Endodermal cell (in vitro differentiated cells): ENCODE results near the gene SCGB3A1. TPM values are rescaled to one million over a fixed set of nuclear protein-coding genes. Genes with fewer than 3 reads are reported as not detected.
A peak's percentile ranks its signal among the peaks of the same experiment; 100 is the strongest.

Source experiments
- DNase-seq: peaks from one replicate; pipeline ENCODE4 v3.0.0-alpha.2; 2017
- H3K27ac ChIP-seq: 2 replicates; pipeline ENCODE4 v1.5.1; 2013; ENCODE audit warnings: mild to moderate bottlenecking, low read depth, low read length, moderate library complexity
- H3K27me3 ChIP-seq: 2 replicates; pipeline ENCODE4 v1.6.1; 2013; ENCODE audit warnings: mild to moderate bottlenecking, low read length, moderate library complexity; ENCODE audit not compliant: insufficient read depth, control insufficient read depth, poor library complexity, severe bottlenecking
- H3K36me3 ChIP-seq: 2 replicates; pipeline ENCODE4 v1.7.0; 2013; ENCODE audit warnings: mild to moderate bottlenecking, low read length, moderate library complexity; ENCODE audit not compliant: control insufficient read depth, insufficient read depth
- H3K4me1 ChIP-seq: one replicate; pipeline ENCODE4 v1.7.0; 2013; ENCODE audit warnings: low read length; ENCODE audit not compliant: control insufficient read depth, insufficient read depth
- H3K4me3 ChIP-seq: 2 replicates; pipeline ENCODE4 v1.5.1; 2013; ENCODE audit warnings: mild to moderate bottlenecking, low read length, moderate library complexity
- H3K9ac ChIP-seq: 2 replicates; pipeline ENCODE4 v1.6.1; 2013; ENCODE audit warnings: mild to moderate bottlenecking, low read length, moderate library complexity; ENCODE audit not compliant: poor library complexity, severe bottlenecking; ENCODE audit errors: extremely low read depth
- H3K9me3 ChIP-seq: 2 replicates; pipeline ENCODE4 v1.6.1; 2013; ENCODE audit warnings: mild to moderate bottlenecking, low read length, moderate library complexity; ENCODE audit not compliant: control insufficient read depth
- H3K27ac Mint-ChIP-seq: 2 replicates; pipeline ENCODE4 v1.8.0; 2020; ENCODE audit warnings: mixed read lengths
- H3K27me3 Mint-ChIP-seq: 2 replicates; pipeline ENCODE4 v1.8.0; 2021; ENCODE audit warnings: mild to moderate bottlenecking, mixed read lengths; ENCODE audit not compliant: insufficient read depth
- H3K36me3 Mint-ChIP-seq: 2 replicates; pipeline ENCODE4 v1.8.0; 2020; ENCODE audit warnings: low read depth, mixed read lengths
- H3K4me1 Mint-ChIP-seq: 2 replicates; pipeline ENCODE4 v1.8.0; 2020; ENCODE audit warnings: mixed read lengths
- H3K4me3 Mint-ChIP-seq: 2 replicates; pipeline ENCODE4 v1.8.0; 2020; ENCODE audit warnings: mild to moderate bottlenecking, moderate library complexity, mixed read lengths
- H3K9me3 Mint-ChIP-seq: 2 replicates; pipeline ENCODE4 v1.8.0; 2020; ENCODE audit warnings: mild to moderate bottlenecking, mixed read lengths
- CTCF ChIP-seq: fragments of 200-600 bp; sonication (generic); conservative IDR thresholded peaks from 2 replicates; pipeline ENCODE4 v1.5.0; 2021; ENCODE audit warnings: antibody characterized with exemption, mild to moderate bottlenecking
- WGBS, 2 experiments: methylation state at CpG; one replicate each; pipeline versions ENCODE4 v1.1.5 to v1.1.7; 2013; ENCODE audit warnings: missing lambda C conversion rate in 2 of 2, mixed read lengths in 1 of 2; ENCODE audit not compliant: insufficient coverage in 1 of 2, insufficient read length in 1 of 2; 5-methylcytosine and 5-hydroxymethylcytosine counted together
- long read RNA-seq, 4 experiments: library from polyadenylated mRNA in 2 of 4; library from RNA in 1 of 4; library from capped mRNA in 1 of 4; stranded (forward) in 3 of 4; unstranded in 1 of 4; transcript quantifications; one replicate each; pipeline ENCODE4 v2.0.0, GENCODE V29; 2020 to 2021; ENCODE audit warnings: inconsistent platforms in 1 of 4
- polyA plus RNA-seq, 2 experiments: library from polyadenylated mRNA; stranded (reverse); fragments of 50-300 nt; gene quantifications; one replicate each; pipeline ENCODE4 v1.2.3, GENCODE V29; 2013
- total RNA-seq, 2 donors: library from RNA; stranded (reverse); fragmentation: NEBNext Ultra II Directional in 1 of 2; extraction: Animal tissue kit (Norgen Biotek cat#: 25700) in 1 of 2; gene quantifications; 2 replicates in 1 of 2; 3 replicates in 1 of 2; pipeline ENCODE4 v1.2.1, GENCODE V29; 2021

SCGB3A1 gene
- under 1 TPM in 1 of 2 donors, not detected in 1; 0.57 TPM for total RNA-seq
- polyA plus RNA-seq (2013, experiment 1 of 2): not detected
- polyA plus RNA-seq (2013, experiment 2 of 2): not detected
- long read RNA-seq, experiment 1: 0 reads
- long read RNA-seq, experiment 2, partial matches to known transcripts: 0 of 1 reads
- long read RNA-seq, experiment 2, other reads (novel, unspliced or antisense): 0 of 1 reads
- long read RNA-seq, experiment 3: 0 reads
- long read RNA-seq, experiment 4: 0 reads

GRCh38 chr5:180591311-180591887, at the start of gene SCGB3A1:
Gene SCGB3A1, minus strand, starts transcription at chr5:180591499. Its CDS starts 37 bp downstream, at chr5:180591462.
- H3K27me3 ChIP-seq: peaks cover 65% of the 10 kb centered on the region
- peak within 1 kb of the TSS; percentile 68 for H3K4me3 ChIP-seq
- no peak within 1 kb of the TSS for H3K27ac Mint-ChIP-seq
- no peaks in the 10 kb centered on the region for H3K9me3 Mint-ChIP-seq
- H3K27ac ChIP-seq: no peak within 1 kb of the TSS
- H3K4me1 Mint-ChIP-seq: no peaks in the 10 kb centered on the region
- peaks cover 64% of the 10 kb centered on the region for H3K27me3 Mint-ChIP-seq
- peak within 1 kb of the TSS; percentile 17 for H3K4me3 Mint-ChIP-seq
- H3K4me1 ChIP-seq: no peaks in the 10 kb centered on the region
- no peaks in the 10 kb centered on the region for H3K36me3 ChIP-seq
- no peak for TF ChIP-seq CTCF
- WGBS, 2 experiments: 0 to 20% methylated on average over 3 to 60 of the region's 60 CpGs
- H3K36me3 Mint-ChIP-seq: no peaks in the 10 kb centered on the region
- H3K9ac ChIP-seq: no peak within 1 kb of the TSS
- H3K9me3 ChIP-seq: no peaks in the 10 kb centered on the region
- peak; percentile 71 for DNase-seq

GRCh38 chr5:180640611-180640860, 49.2 kb upstream of the SCGB3A1 start:
- no peak overlapping the region for H3K4me3 ChIP-seq
- Mint-ChIP-seq H3K27ac (no peak overlapping the region), H3K36me3 (no peaks in the 10 kb centered on the region), H3K4me3 (no peak overlapping the region), H3K27me3 (peaks cover 29% of the 10 kb centered on the region), H3K4me1 (no peaks in the 10 kb centered on the region), H3K9me3 (no peaks in the 10 kb centered on the region)
- no peaks in the 10 kb centered on the region for H3K9me3 ChIP-seq
- H3K36me3 ChIP-seq: no peaks in the 10 kb centered on the region
- no peak for DNase-seq
- no peaks in the 10 kb centered on the region for H3K4me1 ChIP-seq
- WGBS, 2 experiments: 89 to 95% methylated on average over 4 to 6 of the region's 6 CpGs
- H3K27ac ChIP-seq: no peak overlapping the region
- H3K9ac ChIP-seq: no peak overlapping the region
- H3K27me3 ChIP-seq: no peaks in the 10 kb centered on the region
- no peak for TF ChIP-seq CTCF

- no peak overlapping the region for H3K27ac ChIP-seq
- no peak for TF ChIP-seq CTCF
- no peaks in the 10 kb centered on the region for H3K27me3 ChIP-seq
- Mint-ChIP-seq H3K27ac (no peak overlapping the region), H3K9me3 (no peaks in the 10 kb centered on the region), H3K36me3 (no peaks in the 10 kb centered on the region), H3K4me1 (no peaks in the 10 kb centered on the region), H3K27me3 (peaks cover 27% of the 10 kb centered on the region), H3K4me3 (no peak overlapping the region)
- H3K4me1 ChIP-seq: no peaks in the 10 kb centered on the region
- DNase-seq: peak; percentile 44
- no peaks in the 10 kb centered on the region for H3K36me3 ChIP-seq
- H3K9me3 ChIP-seq: no peaks in the 10 kb centered on the region
- no peak overlapping the region for H3K9ac ChIP-seq
- WGBS, 2 experiments: 83 to 86% methylated on average over 14 to 27 of the region's 27 CpGs
- H3K4me3 ChIP-seq: no peak overlapping the region
Measured at GRCh38 chr5:180639741-180640610, 48.7 kb upstream of the SCGB3A1 start.
